Measurements from ENCODE around the gene RAC2.

RAC2 gene

DNA sequence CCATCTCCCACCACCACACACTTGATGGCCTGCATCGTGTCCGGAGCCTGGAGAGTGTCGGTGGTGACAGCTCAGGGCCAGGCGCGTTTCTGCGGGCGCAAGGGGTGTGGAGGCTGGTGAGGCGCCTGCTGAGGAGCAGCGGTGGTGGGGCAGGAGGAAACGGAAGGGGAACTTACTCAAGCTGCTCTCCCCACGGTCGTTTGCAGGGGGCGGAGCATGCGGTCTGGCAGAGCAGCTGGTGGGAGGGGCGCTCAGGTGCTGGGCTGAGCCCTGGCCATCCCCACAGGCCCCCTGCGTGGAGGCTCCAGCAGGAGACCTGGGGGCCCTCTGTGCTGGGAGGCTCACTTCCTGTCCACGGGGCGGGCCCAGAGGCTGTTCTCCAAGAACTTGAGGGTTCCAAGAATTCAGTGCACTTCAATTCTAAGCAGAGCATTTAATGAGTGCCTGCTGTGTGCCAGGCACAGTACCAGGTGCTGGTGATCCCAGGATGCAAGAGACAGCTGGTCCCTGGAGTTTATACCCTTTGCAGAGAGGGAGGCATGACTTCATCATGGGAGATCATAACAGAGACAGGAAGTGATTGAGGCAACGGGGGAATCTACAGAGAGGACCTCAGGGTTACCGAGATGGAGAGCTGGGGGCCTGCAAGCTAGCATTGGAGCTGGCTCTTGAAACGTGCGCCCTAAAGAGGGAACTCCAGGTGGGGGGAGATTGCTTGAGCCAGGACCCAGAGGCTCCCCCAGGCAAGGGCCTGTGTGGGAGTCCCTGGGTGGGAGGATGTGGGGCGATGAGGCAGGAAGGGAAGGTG, at the start of gene RAC2:
TSS of gene RAC2 (minus strand) at position 156 of the 808 bp plus-strand sequence. CDS start at position 35, 121 bp downstream.
- Mint-ChIP-seq H3K4me1 (peaks cover 62% of the 10 kb centered on the region), H3K4me3 (peak within 1 kb of the TSS; percentile 93)
- peak; percentile 72 for ATAC-seq

DNA sequence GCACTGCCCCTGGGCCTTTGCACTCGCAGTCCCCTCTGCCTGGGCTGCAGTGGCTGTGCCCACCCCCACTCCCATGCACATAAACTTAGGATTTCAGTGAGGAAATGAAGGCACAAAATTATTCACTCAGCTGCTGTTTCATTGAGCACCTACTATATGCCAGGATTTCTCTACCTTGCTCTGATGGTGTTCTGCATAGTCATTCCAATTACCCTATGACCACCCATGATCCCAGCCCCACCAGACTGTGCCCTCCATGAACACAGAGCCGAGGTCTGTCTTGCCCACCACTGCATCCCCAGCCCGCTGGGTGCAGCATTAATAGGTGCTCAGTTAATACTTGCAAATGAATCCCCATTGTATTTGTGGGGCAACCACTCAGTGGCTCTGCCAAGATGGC, 49.1 kb upstream of the RAC2 start:
- H3K36me3 Mint-ChIP-seq: peaks cover 100% of the 10 kb centered on the region

More for the DNA sequence above, at the start of gene RAC2:
- Mint-ChIP-seq H3K9me3 (no peaks in the 10 kb centered on the region), H3K36me3 (peaks cover 56% of the 10 kb centered on the region), H3K27ac (peak within 1 kb of the TSS; percentile 97)
- DNase-seq (ENCODE audit: low spot score in 2 of 2): peak; percentile 60 to 88

DNA sequence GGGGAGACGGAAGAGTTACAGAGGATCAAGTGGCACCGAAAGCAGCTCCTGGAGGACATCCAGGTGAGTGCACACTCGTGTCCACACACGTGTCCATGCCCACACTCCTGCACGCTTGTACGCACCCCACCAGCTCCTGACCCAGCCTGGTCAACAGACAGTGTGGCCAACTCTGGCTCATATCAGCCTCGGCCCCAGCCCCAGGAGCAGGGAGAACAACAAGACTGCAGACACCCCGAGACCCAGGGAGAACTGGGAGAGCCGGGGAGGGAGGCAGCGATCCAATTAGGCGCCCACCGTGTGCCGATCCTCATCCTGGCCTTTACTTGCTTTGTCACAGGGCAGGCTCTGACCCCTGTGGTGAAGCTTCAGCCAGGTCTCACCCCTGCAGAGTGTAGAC, 48.6 kb upstream of the RAC2 start:
- H3K9me3 Mint-ChIP-seq: no peaks in the 10 kb centered on the region
- H3K4me3 Mint-ChIP-seq: no peak overlapping the region
- DNase-seq (ENCODE audit: low spot score in 2 of 2): no peak
- peak overlapping the region; percentile 91 for H3K27ac Mint-ChIP-seq
- peaks cover 100% of the 10 kb centered on the region for H3K36me3 Mint-ChIP-seq
- ATAC-seq: no peak
- peaks cover 94% of the 10 kb centered on the region for H3K4me1 Mint-ChIP-seq

More for the DNA sequence above, 49.1 kb upstream of the RAC2 start:
- H3K27ac Mint-ChIP-seq: peak overlapping the region; percentile 91
- peaks cover 94% of the 10 kb centered on the region for H3K4me1 Mint-ChIP-seq
- H3K9me3 Mint-ChIP-seq: no peaks in the 10 kb centered on the region
- DNase-seq (ENCODE audit: low spot score in 2 of 2) (no peak), ATAC-seq (no peak)
- no peak overlapping the region for H3K4me3 Mint-ChIP-seq

DNA sequence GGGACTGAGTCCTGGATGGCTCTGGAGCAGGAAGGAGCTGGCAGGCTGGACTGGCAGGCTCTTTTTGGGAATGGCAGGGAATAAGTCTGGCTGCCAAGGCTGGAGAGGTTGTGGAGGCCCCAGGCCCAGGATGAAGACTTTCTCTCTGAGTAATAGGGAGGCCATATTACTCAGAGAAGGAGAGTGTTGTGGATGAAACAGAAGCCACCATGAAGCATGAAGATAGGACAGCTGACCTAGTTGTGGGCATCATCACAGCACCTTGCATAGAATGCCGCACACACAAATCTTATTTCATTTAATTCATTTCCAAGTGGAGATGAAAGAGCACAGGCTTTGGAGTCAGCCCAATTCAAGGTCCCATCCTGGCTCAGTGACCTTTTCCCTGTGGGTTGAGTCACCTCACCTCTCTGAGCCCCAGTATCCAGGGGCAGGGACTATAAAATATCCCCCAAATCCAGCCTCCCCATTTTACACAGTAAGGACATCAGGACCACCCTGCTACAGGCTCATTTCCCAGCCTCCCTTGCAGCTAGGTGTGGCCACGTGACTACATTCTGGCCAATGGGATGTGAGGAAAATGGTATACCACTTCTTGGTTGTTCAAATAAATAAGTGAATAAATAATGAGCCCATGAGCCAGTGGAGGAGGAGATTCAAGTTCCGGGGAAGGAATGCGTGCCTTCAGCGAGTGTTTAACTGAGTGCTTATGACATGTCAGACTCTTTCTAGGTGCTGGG, 47.7 kb upstream of the RAC2 start:
- Mint-ChIP-seq H3K27ac (peak overlapping the region; percentile 91), H3K4me3 (peak overlapping the region; percentile 34), H3K36me3 (peaks cover 100% of the 10 kb centered on the region), H3K4me1 (peaks cover 96% of the 10 kb centered on the region), H3K9me3 (no peaks in the 10 kb centered on the region)
- no peak for DNase-seq (ENCODE audit: low spot score in 2 of 2)
- peak; percentile 79 for ATAC-seq

DNA sequence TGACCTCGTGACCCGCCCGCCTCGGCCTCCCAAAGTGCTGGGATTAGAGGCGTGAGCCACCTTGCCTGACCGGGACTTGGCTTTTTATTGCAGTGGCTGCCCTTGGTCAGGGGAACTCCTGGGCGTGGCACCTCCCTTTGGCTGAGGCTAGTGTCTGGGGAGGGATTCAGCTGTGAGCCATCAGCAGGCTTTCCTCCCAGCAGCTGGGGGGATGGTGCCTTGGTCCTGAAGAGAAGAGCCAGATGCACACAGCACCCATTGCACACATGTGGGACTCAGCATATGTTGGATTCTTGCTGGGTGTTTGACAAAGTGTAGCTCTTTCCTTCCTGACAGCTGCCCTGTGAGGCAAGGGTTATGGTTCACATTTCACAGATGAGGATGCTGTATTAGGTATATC, 46.7 kb upstream of the RAC2 start:
- DNase-seq (ENCODE audit: low spot score in 2 of 2): no peak
- ATAC-seq: no peak
- H3K4me3 Mint-ChIP-seq: peak overlapping the region; percentile 29
- peaks cover 100% of the 10 kb centered on the region for H3K36me3 Mint-ChIP-seq
- H3K27ac Mint-ChIP-seq: peak overlapping the region; percentile 91
- H3K9me3 Mint-ChIP-seq: no peaks in the 10 kb centered on the region
- peaks cover 96% of the 10 kb centered on the region for H3K4me1 Mint-ChIP-seq

DNA sequence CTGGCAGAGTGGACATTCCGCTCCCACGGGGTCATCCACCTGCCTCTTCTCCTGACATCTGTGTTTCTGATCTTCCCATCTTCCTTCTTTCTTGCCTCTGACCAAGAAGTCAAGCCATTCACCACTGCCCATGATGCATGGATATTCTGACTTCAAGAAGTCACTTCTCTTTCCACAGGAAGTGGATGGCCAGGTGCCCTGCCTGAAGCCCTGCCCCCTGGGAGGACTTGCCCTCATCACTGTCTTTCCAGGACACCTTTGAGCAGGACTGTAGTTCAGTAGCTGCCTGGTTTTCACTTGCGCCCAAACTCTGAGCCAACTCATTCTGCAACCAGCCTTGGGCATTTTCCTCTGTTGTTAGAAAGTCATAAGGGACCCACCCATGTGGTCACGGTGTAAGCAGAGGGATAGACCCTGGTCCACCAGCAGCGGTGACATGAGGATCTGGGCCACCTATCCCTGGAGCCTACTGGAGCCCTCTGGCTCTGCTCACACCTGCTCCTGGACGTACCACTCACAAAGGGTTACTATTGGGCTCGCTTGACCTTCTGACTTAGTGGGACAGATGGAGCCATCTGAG, 45.2 kb upstream of the RAC2 start:
- Mint-ChIP-seq H3K4me3 (peak overlapping the region; percentile 94), H3K27ac (peak overlapping the region; percentile 74), H3K36me3 (peaks cover 100% of the 10 kb centered on the region), H3K4me1 (peaks cover 96% of the 10 kb centered on the region), H3K9me3 (no peaks in the 10 kb centered on the region)
- ATAC-seq: peak; percentile 53
- DNase-seq (ENCODE audit: low spot score in 2 of 2): no peak

DNA sequence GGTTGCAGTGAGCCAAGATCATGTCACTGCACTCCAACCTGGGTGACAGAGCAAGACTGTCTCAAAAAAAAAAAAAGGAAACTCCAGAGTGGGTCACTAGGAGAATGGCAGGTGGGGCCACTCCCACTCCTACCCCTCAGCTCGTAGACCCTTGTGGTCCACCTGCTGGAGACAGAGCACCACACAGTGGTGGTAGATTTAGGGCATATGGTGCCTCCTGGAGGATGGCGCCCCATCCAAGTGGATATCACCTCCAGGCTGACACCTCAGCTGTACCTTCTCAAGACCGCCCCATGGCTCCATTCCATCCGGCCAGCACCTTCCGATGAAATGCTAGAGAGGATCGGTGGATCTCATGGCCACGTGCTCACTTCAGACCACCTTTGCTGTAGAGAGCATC, 44.5 kb upstream of the RAC2 start:
- Mint-ChIP-seq H3K4me1 (peaks cover 95% of the 10 kb centered on the region), H3K36me3 (peaks cover 100% of the 10 kb centered on the region)

DNA sequence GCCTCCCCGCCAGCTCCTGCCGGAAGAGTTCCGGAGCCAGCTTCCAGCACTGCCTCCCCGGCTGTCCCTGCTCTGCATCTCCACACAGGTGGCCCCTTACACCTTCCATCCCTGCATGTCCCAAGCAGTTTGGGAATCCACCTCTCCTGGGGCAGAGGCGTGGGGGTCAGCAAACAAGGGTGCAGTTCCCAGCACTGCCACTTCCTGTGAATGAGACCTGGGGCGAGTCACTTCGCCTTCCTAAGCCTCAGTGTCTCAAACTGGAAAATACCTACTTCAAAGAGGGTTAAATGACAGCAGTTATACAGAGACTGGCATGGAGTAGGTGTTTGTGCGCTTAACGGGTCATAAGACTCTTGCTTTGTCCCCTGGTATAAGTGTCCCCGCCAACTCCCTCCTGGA, 43.5 kb upstream of the RAC2 start:
- DNase-seq (ENCODE audit: low spot score in 2 of 2) (no peak), ATAC-seq (peak; percentile 17)
- Mint-ChIP-seq H3K9me3 (no peaks in the 10 kb centered on the region), H3K4me1 (peaks cover 94% of the 10 kb centered on the region), H3K27ac (peak overlapping the region; percentile 98), H3K36me3 (peaks cover 99% of the 10 kb centered on the region), H3K4me3 (peak overlapping the region; percentile 94)

More for the DNA sequence above, 44.5 kb upstream of the RAC2 start:
- Mint-ChIP-seq H3K27ac (peak overlapping the region; percentile 74), H3K9me3 (no peaks in the 10 kb centered on the region), H3K4me3 (peak overlapping the region; percentile 94)
- ATAC-seq (no peak), DNase-seq (ENCODE audit: low spot score in 2 of 2) (no peak)

DNA sequence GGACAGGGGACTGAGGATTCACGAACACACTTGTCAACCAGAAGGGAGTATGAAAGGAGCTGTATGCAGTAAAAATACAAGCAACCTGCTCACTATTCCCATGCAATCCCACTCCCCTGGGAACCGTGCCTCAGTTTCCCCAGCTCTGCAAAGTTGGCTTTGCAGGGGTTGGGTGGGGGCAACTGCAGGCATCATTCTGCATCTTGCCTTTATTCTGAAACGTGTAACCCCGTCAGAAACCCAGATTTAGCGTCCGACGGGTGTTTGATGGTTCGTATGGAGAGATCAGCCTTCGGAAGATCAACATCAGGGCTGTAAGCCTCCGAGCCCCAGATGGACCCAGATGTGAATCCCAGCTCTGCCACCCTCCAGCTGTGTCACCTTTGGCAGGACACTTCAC, 41.9 kb upstream of the RAC2 start:
- H3K27ac Mint-ChIP-seq: peak overlapping the region; percentile 98
- ATAC-seq: no peak

DNA sequence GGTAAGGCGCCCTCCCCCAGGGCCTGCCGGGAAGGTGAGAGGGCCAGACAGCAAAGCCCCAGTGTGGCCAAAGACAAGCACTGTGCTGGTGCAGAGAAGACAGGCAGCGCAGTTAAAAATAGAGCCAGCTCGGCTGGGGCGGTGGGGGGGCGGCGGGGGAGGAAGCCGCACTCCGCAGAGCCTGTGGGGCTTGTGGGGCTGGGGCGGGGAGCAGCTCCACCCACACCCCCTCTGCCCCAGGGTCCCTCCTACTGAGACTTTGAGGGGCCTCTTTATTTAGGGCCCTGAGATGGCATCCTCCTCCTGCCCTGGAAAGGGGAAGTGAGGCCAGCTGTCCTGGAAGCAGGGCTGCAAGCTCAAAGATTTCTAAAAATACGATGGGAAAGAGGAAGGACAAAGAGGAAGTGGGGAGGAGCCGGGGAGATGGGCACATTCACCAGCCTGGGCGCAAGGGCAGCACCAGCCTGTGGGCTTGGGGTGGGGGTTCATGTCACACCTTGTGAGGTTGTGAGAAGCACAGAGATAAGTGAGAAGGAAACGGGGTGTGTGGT, 40.8 kb upstream of the RAC2 start:
- H3K36me3 Mint-ChIP-seq: peaks cover 79% of the 10 kb centered on the region
- H3K9me3 Mint-ChIP-seq: no peaks in the 10 kb centered on the region
- ATAC-seq (peak; percentile 22), DNase-seq (ENCODE audit: low spot score in 2 of 2) (no peak)
- H3K27ac Mint-ChIP-seq: peak overlapping the region; percentile 98
- H3K4me3 Mint-ChIP-seq: peak overlapping the region; percentile 94
- H3K4me1 Mint-ChIP-seq: peaks cover 93% of the 10 kb centered on the region

More for the DNA sequence above, 41.9 kb upstream of the RAC2 start:
- peaks cover 95% of the 10 kb centered on the region for H3K4me1 Mint-ChIP-seq
- peak overlapping the region; percentile 94 for H3K4me3 Mint-ChIP-seq
- peaks cover 90% of the 10 kb centered on the region for H3K36me3 Mint-ChIP-seq
- no peak for DNase-seq (ENCODE audit: low spot score in 2 of 2)
- H3K9me3 Mint-ChIP-seq: no peaks in the 10 kb centered on the region

DNA sequence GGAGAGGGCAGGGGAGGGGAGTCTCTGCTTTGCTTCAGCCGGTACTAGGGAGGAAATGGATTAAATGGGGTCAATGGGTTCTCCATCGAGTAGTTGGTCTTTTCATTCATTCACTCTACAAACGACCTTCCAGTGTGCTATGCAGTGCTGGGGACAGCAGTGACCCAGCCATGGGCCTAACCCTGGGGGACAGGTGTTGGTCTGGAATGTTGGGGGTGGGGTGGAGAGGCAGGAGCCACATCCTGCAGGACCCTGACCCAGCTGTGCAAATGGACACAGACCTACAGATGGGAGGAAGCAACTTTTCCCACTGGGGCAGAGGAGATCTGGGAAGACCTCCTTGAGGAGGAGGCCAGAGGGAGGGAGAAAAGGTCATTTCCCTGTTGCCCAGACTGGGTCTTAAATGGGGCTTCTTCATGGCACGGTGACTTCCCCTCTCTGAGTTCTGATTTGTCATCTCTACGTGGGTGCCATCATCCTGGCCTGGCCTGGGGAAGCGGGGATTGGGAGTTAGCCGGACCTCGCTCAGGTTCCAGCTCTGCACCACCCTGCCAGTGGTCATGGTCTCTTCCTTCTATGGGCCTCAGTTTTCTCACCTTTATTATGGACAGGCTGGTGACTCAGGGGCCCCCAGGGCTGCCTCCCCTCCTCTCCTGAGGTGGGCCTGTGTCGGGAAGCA, 40.2 kb upstream of the RAC2 start:
- Mint-ChIP-seq H3K4me1 (peaks cover 93% of the 10 kb centered on the region), H3K9me3 (no peaks in the 10 kb centered on the region), H3K27ac (peak overlapping the region; percentile 98), H3K36me3 (peaks cover 73% of the 10 kb centered on the region), H3K4me3 (peak overlapping the region; percentile 94)
- ATAC-seq (peak; percentile 3), DNase-seq (ENCODE audit: low spot score in 2 of 2) (no peak)

DNA sequence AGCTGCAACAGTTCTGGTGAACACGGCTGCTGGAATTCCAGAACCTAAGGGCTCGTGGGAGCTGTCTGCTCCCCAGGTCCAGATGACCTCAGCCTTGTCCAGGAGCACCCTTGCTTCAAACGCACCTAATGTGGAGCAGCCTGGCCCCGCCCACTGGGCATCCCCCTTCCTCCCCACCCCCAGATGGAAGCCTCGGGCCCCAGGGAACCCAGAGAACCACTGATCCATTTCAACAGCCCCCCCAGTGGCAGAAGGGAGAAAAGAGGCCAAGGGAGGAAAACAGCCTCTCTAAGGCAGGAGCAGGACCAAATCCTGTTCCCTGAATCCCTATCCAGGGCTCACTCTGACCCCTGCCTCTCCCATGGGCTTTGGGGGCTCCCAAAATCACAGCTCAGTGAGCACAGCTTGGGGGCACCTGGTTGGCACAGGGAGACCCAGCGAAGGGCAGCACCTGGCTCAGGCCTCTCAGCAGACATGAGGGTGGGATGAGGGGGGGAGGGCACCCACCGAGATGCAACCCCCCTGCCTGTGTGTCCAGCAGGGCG, 39.4 kb upstream of the RAC2 start:
- Mint-ChIP-seq H3K9me3 (no peaks in the 10 kb centered on the region), H3K4me3 (peak overlapping the region; percentile 94), H3K36me3 (peaks cover 65% of the 10 kb centered on the region), H3K27ac (peak overlapping the region; percentile 98), H3K4me1 (peaks cover 93% of the 10 kb centered on the region)
- no peak for ATAC-seq
- DNase-seq (ENCODE audit: low spot score in 2 of 2): no peak

DNA sequence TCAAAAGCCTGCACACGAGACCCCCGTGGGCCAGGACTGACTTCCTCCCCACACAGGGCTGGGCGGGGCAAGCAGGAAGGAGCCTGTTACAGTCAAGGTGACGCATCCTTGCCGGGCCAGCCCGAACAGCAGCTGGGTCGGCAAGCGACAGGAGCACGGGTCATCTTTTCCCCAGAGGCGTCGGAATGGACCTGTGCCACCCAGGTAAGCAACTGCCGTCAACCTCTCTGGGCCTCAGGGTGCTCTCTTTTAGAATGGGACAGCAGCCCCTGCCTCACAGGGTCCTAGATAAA, 38.3 kb upstream of the RAC2 start, which contains the start of gene CYTH4:
TSS of gene CYTH4 (plus strand) at position 124 of the 293 bp plus-strand sequence. CDS start at position 186, 62 bp downstream.
- peak; percentile 89 for ATAC-seq
- Mint-ChIP-seq H3K36me3 (peaks cover 54% of the 10 kb centered on the region), H3K27ac (peak within 1 kb of the TSS; percentile 98), H3K9me3 (no peaks in the 10 kb centered on the region), H3K4me1 (peaks cover 93% of the 10 kb centered on the region), H3K4me3 (peak within 1 kb of the TSS; percentile 94)
- DNase-seq (ENCODE audit: low spot score in 2 of 2): peak; percentile 49 to 85

DNA sequence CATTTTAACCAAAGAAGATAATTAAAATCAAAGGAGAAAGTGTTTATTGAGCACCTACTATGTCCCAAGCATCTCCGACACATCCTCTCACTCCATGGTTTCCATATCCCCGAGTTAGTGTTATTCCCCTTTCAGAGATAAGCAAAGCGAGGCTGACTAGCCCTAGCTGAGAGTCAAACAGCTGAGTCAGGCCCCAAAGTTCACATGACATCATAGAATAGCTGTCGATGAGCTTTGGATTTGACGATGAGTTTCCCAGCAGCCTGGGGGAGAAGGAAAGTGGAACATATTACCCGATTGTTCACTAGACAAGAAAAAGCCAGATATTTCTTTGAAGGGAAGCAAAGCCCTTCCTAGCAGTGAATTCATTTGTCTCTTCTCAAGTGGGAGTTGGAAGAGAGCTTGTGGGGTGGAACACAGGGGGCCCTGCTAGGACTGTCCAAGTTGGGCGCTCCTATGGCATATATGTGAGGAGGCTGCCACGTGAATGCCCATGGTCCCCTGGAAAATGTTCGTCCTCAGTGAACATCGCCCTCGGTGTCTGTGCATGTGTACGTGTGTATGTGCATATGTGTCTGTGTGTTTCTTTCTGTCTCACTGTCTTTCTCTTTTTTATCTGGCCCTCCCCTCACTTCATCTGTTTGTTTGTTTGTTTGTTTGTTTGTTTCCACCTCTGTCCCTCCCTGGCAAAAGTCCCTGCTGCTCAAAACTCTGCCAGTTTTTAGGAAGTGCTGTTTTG, 37.7 kb upstream of the RAC2 start:
- H3K4me1 Mint-ChIP-seq: peaks cover 91% of the 10 kb centered on the region
- H3K4me3 Mint-ChIP-seq: peak overlapping the region; percentile 94
- ATAC-seq (peak; percentile 66), DNase-seq (ENCODE audit: low spot score in 2 of 2) (no peak)
- H3K27ac Mint-ChIP-seq: peak overlapping the region; percentile 98
- peaks cover 49% of the 10 kb centered on the region for H3K36me3 Mint-ChIP-seq
- no peaks in the 10 kb centered on the region for H3K9me3 Mint-ChIP-seq

All from stimulated activated effector memory CD8-positive, alpha-beta T cell treated with anti-CD3 and anti-CD28 coated beads, Interleukin-12 subunit alpha, Interleukin-12 subunit beta, amount 100 ng/mL, for 72 hours (primary cell).